HG03280 (cell line): Measurements from ENCODE around the gene TCOF1.
A peak's percentile ranks its signal among the peaks of the same experiment; 100 is the strongest.

Experiments used
- ATAC-seq: cut with Tn5 transposase; IDR thresholded peaks from one replicate; pipeline ENCODE4 v1.9.1; 2021; ENCODE audit warnings: mild to moderate bottlenecking, moderate library complexity; ENCODE audit not compliant: unreplicated experiment

TCOF1 gene

GRCh38 chr5:150357326-150358260 is at the start of gene TCOF1:
Gene TCOF1 (plus strand): TSS chr5:150357697. CDS start chr5:150357747, 50 bp downstream.
- ATAC-seq: peak; percentile 93

GRCh38 chr5:150309101-150309885 is 48.2 kb upstream of the TCOF1 start:
- no peak for ATAC-seq

GRCh38 chr5:150309886-150310239 is 47.6 kb upstream of the TCOF1 start:
- ATAC-seq: no peak

- ATAC-seq: no peak
Measured at GRCh38 chr5:150310246-150310645, 47.3 kb upstream of the TCOF1 start.

- ATAC-seq: no peak
Measured at GRCh38 chr5:150311015-150311692, 46.3 kb upstream of the TCOF1 start.

GRCh38 chr5:150312518-150312917 is 45.0 kb upstream of the TCOF1 start:
- no peak for ATAC-seq

- no peak for ATAC-seq
Measured at GRCh38 chr5:150313501-150313900, 44.0 kb upstream of the TCOF1 start.

- no peak for ATAC-seq
Measured at GRCh38 chr5:150313921-150314716, 43.4 kb upstream of the TCOF1 start.

GRCh38 chr5:150315245-150315644 is 42.3 kb upstream of the TCOF1 start:
- ATAC-seq: no peak

GRCh38 chr5:150316320-150316719 is 41.2 kb upstream of the TCOF1 start:
- ATAC-seq: no peak

GRCh38 chr5:150317048-150318003 is 40.2 kb upstream of the TCOF1 start:
- ATAC-seq: no peak

GRCh38 chr5:150318613-150319483 is 38.6 kb upstream of the TCOF1 start:
- ATAC-seq: no peak

- ATAC-seq: no peak
Measured at GRCh38 chr5:150319484-150319790, 38.1 kb upstream of the TCOF1 start.

- no peak for ATAC-seq
Measured at GRCh38 chr5:150320044-150320613, 37.4 kb upstream of the TCOF1 start.

GRCh38 chr5:150321211-150321610 is 36.3 kb upstream of the TCOF1 start:
- ATAC-seq: no peak

- ATAC-seq: no peak
Measured at GRCh38 chr5:150321784-150322183, 35.7 kb upstream of the TCOF1 start.

GRCh38 chr5:150322202-150322601 is 35.3 kb upstream of the TCOF1 start:
- no peak for ATAC-seq

- ATAC-seq: no peak
Measured at GRCh38 chr5:150323092-150323491, 34.4 kb upstream of the TCOF1 start.
